ENCODE data around the gene AGTRAP.

Gene AGTRAP

DNA sequence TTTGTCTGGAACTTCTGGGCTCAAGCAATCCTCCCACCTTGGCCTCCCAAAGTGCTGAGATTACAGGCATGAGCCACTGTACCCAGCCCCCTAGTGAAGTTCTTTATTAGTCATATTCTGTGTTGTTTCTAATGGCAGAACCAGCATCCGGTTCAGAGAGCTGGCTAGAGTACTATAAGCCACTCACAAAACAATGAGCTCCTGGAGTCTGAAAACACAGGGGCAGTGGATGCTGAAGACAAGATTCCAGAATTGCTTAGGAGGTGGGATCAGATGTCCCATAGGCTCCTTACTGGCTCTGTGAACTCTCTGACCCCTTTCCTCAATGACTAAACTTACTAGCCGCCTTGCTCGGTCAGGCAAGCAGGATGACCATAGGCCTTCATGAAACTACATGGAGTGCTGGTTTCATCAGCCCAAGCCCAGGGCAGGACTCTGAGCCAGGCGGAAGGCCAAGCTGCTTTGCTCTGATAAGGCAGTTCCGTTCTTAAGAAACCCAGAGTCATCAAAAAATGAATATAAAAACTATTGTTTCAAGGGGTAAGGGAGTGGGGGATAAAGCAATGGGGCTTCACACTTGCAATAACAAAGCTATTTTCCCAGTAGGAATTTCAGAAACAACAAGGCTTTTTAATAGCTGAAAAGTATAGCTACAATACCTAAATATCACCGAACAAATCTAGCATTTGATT, 61.7 kb downstream of the AGTRAP start:
- DNase-seq: no peak

DNA sequence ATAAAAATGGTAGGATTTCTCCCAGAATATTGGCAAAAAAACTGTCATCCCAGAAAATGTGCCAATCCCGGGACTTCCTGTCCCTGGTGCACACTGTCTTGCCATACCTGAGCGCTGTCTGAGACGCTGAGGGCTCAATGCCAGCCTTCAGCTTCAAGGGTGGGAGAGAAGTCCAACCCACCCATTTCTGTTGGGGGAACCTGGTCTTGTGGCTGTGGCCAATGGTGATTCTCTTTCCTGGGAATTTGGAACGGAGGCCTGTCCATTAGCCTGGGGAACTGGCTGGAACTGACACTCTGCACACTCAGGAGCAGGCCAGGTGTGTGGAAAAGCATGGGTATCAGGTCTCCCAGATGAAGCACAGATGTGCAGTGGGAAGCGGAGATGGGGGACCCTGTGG, 63.2 kb downstream of the AGTRAP start:
- DNase-seq: no peak

DNA sequence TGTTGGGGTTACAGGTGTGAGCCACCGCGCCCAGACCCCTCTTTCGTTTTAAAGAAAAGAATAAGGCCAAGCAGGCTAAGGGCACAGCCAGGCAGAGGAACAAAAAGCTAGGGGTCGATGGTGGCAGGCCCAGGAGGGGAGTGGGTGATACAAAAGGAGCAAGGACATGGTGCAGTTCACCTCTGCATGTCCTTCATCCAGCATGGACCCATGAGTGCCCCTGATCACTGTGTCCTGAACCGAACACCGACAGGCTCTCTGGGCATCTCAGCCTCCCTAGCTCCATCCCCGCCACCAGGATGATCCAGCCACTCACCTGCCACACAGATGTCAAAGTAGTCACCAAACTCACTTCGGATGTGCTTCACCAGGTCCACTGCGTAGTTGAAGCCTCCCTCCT, 64.0 kb downstream of the AGTRAP start:
- no peak for DNase-seq

DNA sequence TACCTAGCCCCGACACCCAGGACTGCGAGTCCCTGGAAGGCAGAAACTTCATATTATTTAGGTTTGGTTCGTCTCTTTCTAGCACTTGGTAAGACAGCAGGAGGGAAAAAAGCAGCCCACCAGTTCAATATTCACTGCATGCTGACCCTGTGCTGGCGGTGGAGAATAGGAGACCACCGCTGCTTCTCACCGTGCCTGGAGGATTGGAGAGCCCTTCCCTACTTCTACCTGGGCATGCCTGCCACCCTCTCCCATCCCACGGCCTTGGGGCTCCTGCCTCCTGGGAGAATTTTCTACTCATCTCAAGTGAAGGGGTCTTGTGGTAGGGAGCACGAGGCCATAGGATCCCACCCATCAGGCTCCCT, 64.4 kb downstream of the AGTRAP start:
- DNase-seq: no peak
